ENCODE data around the gene RPL27A. TPM values are rescaled to one million over a fixed set of nuclear protein-coding genes. Genes with fewer than 3 reads are reported as not detected.

RPL27A gene
- total and polyA plus RNA-seq, 2 of the 8 experiments (the other 6 are each of a cell fraction or from before 2014, with no cell fraction given): 1,756 to 1,777 TPM

DNA sequence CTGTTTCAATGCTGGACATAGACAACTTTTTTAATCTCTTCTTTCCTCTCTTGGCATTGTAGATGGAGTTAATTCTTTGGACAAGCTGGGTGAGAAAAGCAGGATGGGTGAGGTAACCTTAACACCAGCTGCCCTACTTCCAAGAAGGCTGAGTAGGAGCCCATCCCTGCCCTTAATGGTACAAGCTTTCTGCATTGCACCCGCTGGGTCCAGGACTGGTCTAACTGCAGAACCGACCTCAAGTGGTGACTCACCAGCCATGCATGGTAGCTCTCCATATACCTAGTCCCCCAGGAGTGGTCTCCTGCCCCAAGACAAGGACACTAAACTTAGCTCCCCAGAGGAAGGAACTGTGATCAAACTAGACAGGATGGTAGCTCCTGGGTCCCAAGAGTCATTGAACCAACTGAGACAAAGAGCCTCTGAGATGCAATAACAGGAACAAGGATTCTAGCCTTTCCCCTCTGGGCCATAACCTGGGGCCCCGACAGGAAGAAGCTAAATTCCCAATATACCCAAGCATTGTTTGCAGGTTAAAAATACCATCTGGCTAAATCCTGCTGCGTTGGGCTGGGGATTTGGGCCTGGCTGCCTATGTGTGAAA lies 32.1 kb downstream of the RPL27A start (continued):
- TF ChIP-seq CBX5 (IDR thresholded peaks at IDR 0.05; ENCODE audit: low read depth, low read length): no peak
- no peak for TF ChIP-seq GTF2F1 (IDR thresholded peaks at IDR 0.05; ENCODE audit: borderline replicate concordance, low read depth, low read length)
- TF ChIP-seq JUND (IDR thresholded peaks at IDR 0.05; ENCODE audit: low read length): no peak
- TF ChIP-seq HDAC2 (IDR thresholded peaks at IDR 0.05; ENCODE audit: borderline replicate concordance in 1 of 2, low read depth in 2 of 2, low read length in 2 of 2): no peak
- TF ChIP-seq CBX8 (IDR thresholded peaks at IDR 0.05; ENCODE audit: borderline replicate concordance, low read depth, low read length): no peak
- no peak for TF ChIP-seq EP300 (IDR thresholded peaks at IDR 0.05; ENCODE audit: borderline replicate concordance in 1 of 2, low read depth in 2 of 2, low read length in 2 of 2)

All from H1 (cell line).